BJ (cell line): ENCODE data around the gene RHPN2. TPM values are rescaled to one million over a fixed set of nuclear protein-coding genes. Genes with fewer than 3 reads are reported as not detected.
"Not testable (repeated sequence)": the region's sequence is repeated elsewhere in the genome, so short reads cannot be mapped to it uniquely, and the experiment has no call there.

Experiments used
- CTCF ChIA-PET: fragments of 350-600 bp; formaldehyde crosslinking; extraction: SDS; loops from one replicate; lab custom pipeline; 2021; ENCODE audit warnings: antibody characterized with exemption, inconsistent platforms; lab: Yijun Ruan, JAX
- POLR2A ChIA-PET: fragments of 300-600 bp; sonication (Branson Sonifier 250); formaldehyde crosslinking; extraction: SDS; loops from one replicate; lab custom pipeline; 2021; ENCODE audit warnings: antibody characterized with exemption; lab: Charles Lee
- DNase-seq: peaks from one replicate; pipeline ENCODE4 v3.0.0-alpha.2; 2011; ENCODE audit warnings: low read depth
- H3K27me3 ChIP-seq: 2 replicates; pipeline ENCODE4 v1.6.0; 2011; ENCODE audit warnings: low read length; ENCODE audit not compliant: control insufficient read depth, insufficient read depth
- H3K36me3 ChIP-seq: 2 replicates; pipeline ENCODE4 v1.5.1; 2011; ENCODE audit warnings: low read length; ENCODE audit not compliant: control insufficient read depth, insufficient read depth
- H3K4me3 ChIP-seq: 2 replicates; pipeline ENCODE4 v1.5.1; 2011; ENCODE audit warnings: low read depth, mild to moderate bottlenecking, control low read depth, low read length
- polyA plus RNA-seq: library from polyadenylated mRNA; depleted of rRNA; stranded (reverse); fragments of >200 nt; gene quantifications from 2 replicates; pipeline ENCODE4 v1.2.3, GENCODE V29; 2011
- TF ChIP-seq, protein P1 (sequence below): IDR thresholded peaks from 2 replicates; pipeline ENCODE4 v1.5.1; 2011; ENCODE audit warnings: low read depth, mild to moderate bottlenecking, control low read depth, inconsistent platforms, low read length, moderate library complexity; ENCODE audit not compliant: insufficient read depth

RHPN2 gene
- polyA plus RNA-seq, 1 experiment = 7.8 TPM

- CTCF ChIA-PET = no interaction called here
- TF ChIP-seq, protein P1, sequence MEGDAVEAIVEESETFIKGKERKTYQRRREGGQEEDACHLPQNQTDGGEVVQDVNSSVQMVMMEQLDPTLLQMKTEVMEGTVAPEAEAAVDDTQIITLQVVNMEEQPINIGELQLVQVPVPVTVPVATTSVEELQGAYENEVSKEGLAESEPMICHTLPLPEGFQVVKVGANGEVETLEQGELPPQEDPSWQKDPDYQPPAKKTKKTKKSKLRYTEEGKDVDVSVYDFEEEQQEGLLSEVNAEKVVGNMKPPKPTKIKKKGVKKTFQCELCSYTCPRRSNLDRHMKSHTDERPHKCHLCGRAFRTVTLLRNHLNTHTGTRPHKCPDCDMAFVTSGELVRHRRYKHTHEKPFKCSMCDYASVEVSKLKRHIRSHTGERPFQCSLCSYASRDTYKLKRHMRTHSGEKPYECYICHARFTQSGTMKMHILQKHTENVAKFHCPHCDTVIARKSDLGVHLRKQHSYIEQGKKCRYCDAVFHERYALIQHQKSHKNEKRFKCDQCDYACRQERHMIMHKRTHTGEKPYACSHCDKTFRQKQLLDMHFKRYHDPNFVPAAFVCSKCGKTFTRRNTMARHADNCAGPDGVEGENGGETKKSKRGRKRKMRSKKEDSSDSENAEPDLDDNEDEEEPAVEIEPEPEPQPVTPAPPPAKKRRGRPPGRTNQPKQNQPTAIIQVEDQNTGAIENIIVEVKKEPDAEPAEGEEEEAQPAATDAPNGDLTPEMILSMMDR = no peak
- POLR2A ChIA-PET = no interaction called here
- no peaks in the 10 kb centered on the region for H3K36me3 ChIP-seq
- no peak for DNase-seq
- H3K27me3 ChIP-seq = no peaks in the 10 kb centered on the region
- no peak overlapping the region for H3K4me3 ChIP-seq
These were observed 17.3 kb downstream of the RHPN2 start for GRCh38 chr19:33047422-33047821.

- DNase-seq, H3K4me3 ChIP-seq, H3K36me3 ChIP-seq, H3K27me3 ChIP-seq, POLR2A ChIA-PET: not testable (repeated sequence)
- CTCF ChIA-PET = interaction anchor here (1.2 kb wide), 1 partner anchor 10 kb away, joined by 5 read pairs; no protein-coding TSS in a partner anchor
These were observed 22.9 kb downstream of the RHPN2 start for GRCh38 chr19:33041828-33042160.

GRCh38 chr19:33040994-33041827 lies 23.5 kb downstream of the RHPN2 start:
- Histone ChIP-seq H3K4me3 (no peak overlapping the region), H3K27me3 (no peaks in the 10 kb centered on the region), H3K36me3 (no peaks in the 10 kb centered on the region)
- peak; percentile 24 for DNase-seq
- ChIA-PET CTCF (interaction anchor here (1.2 kb wide), 1 partner anchor 10 kb away, joined by 5 read pairs; no protein-coding TSS in a partner anchor), POLR2A (no interaction called here)
- TF ChIP-seq, protein P1 = no peak

DNA sequence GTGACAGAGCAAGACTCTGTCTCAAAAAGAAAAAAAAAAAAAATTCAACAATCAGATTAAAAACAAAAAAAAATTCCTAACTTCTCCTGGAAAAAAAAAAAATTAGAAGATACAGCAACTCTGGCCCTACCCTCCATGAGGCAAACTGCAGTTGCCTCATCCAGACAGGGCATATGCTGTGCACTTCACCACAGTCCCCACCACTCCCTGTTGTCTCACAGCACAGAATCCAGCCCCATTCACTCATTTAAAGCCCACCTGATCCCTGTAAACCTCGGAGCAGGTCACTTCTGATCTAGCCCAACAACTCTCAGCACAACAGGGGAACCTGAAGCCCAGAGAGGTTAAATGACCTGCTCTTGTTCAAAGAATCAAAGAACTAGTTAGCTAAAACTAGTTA lies 24.9 kb downstream of the RHPN2 start:
- Histone ChIP-seq H3K27me3 (no peaks in the 10 kb centered on the region), H3K36me3 (no peaks in the 10 kb centered on the region), H3K4me3 (no peak overlapping the region)
- TF ChIP-seq, protein P1 = no peak
- POLR2A ChIA-PET = no interaction called here
- CTCF ChIA-PET = interaction anchor here (0.9 kb wide), 1 partner anchor 17 kb away, joined by 3 read pairs; no protein-coding TSS in a partner anchor
- no peak for DNase-seq

DNA sequence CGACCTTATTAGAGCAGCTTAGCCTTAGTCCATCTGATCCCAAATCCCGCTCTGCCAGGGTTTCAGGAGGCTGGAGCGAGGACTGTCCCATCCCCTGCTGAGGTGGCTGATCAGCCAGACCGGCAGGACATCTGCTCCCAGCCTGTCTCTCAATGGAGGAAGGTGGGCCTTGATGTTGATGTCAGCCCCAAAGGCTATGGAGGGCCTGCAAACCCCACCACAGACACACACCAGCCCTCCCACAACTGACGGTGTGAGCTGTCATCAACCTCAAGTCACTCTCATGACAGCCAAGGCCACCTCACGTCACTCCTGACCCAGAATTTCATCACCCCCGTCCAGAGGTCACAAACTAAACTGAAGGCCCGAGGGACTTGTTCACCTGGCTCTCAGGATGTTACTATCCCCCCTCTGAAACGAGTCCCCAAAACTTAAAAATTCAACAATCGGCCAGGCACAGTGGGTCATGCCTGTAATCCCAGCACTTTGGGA lies 25.5 kb downstream of the RHPN2 start:
- TF ChIP-seq, protein P1 = no peak
- POLR2A ChIA-PET = no interaction called here

GRCh38 chr19:33037168-33038025 lies 27.3 kb downstream of the RHPN2 start:
- not testable (repeated sequence) for H3K4me3 ChIP-seq, H3K27me3 ChIP-seq, DNase-seq, H3K36me3 ChIP-seq
- CTCF ChIA-PET = interaction anchor here (1.0 to 1.5 kb wide), 2 partner anchors 11 to 1110 kb away, joined by 3 to 4 read pairs; no protein-coding TSS in a partner anchor
- POLR2A ChIA-PET = interaction anchor here (0.7 kb wide), 1 partner anchor 100 kb away, joined by 3 read pairs; no protein-coding TSS in a partner anchor

More for the DNA sequence above, 25.5 kb downstream of the RHPN2 start:
- DNase-seq = no peak
- H3K4me3 ChIP-seq = no peak overlapping the region
- no peaks in the 10 kb centered on the region for H3K27me3 ChIP-seq
- CTCF ChIA-PET = no interaction called here
- H3K36me3 ChIP-seq = no peaks in the 10 kb centered on the region

DNA sequence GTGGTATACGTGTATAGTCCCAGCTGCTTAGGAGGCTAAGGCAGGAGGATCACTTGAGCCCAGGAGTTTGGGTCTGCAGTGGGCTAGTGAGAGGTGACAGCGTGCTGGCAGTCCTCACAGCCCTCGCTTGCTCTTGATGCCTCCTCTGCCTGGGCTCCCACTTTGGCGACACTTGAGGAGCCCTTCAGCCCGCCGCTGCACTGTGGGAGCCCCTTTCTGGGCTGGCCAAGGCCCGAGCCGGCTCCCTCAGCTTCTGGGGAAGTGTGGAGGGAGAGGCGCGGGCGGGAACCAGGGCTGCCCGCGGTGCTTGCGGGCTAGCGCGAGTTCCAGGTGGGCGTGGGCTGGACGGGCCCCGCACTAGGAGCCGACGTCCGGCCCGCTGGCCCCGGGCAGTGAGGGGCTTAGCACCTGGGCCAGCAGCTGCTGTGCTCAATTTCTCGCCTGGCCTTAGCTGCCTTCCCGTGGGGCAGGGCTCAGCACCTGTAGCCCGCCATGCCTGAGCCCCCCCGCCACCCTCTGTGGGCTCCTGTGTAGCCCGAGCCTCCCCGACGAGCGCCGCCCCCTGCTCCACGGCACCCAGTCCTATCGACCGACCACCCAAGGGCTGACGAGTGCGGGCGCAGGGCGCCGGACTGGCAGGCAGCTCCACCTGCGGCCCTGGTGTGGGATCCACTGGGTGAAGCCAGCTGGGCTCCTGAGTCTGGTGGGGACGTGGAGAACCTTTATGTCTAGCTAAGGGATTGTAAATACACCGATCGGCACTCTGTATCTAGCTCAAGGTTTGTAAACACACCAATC lies 28.1 kb downstream of the RHPN2 start:
- not testable (repeated sequence) for H3K36me3 ChIP-seq, H3K4me3 ChIP-seq, DNase-seq, H3K27me3 ChIP-seq
- CTCF ChIA-PET = interaction anchor here (1.5 kb wide), 1 partner anchor 12 kb away, joined by 4 read pairs; no protein-coding TSS in a partner anchor
- POLR2A ChIA-PET = interaction anchor here (0.7 kb wide), 1 partner anchor 99 kb away, joined by 3 read pairs; no protein-coding TSS in a partner anchor
